Prostate gland (tissue), 2 donors: ENCODE results near the gene TYMS. TPM values are rescaled to one million over a fixed set of nuclear protein-coding genes. Genes with fewer than 3 reads are reported as not detected.

Experiments used
- DNase-seq: peaks from one replicate; pipeline ENCODE4 v3.0.0-alpha.2; 2019; ENCODE audit warnings: low spot score
- H3K27ac ChIP-seq, 2 donors: fragments of 200-600 bp; sonication (generic); 2 replicates each; pipeline ENCODE4 v1.5.1; 2017 to 2019
- H3K27me3 ChIP-seq: fragments of 200-600 bp; sonication (generic); replicated peaks from 2 replicates; pipeline ENCODE4 v1.5.1; 2019; ENCODE audit not compliant: insufficient read depth
- H3K36me3 ChIP-seq, 2 donors: fragments of 200-600 bp; sonication (generic); 1 replicate in 1 of 2; 2 replicates in 1 of 2; pipeline versions ENCODE4 v1.5.1 to v1.8.1; 2017 to 2019
- H3K4me1 ChIP-seq: fragments of 200-600 bp; sonication (generic); replicated peaks from 2 replicates; pipeline ENCODE4 v1.5.1; 2019
- H3K4me3 ChIP-seq, 2 donors: fragments of 200-600 bp; sonication (generic); 2 replicates each; pipeline ENCODE4 v1.5.1; 2017 to 2019
- H3K9me3 ChIP-seq: fragments of 200-600 bp; sonication (generic); 2 replicates; pipeline ENCODE4 v1.5.1; 2017
- CTCF ChIP-seq, 4 experiments: fragments of 200-600 bp in 2 of 4; fragments of 450-650 bp in 2 of 4; sonication (generic) in 2 of 4; IDR thresholded peaks; 1 replicate in 3 of 4; 2 replicates in 1 of 4; pipeline ENCODE4 v1.5.1; 2016 to 2019; ENCODE audit warnings: antibody characterized with exemption in 4 of 4, mild to moderate bottlenecking in 2 of 4, moderate library complexity in 2 of 4
- POLR2A ChIP-seq: fragments of 450-650 bp; IDR thresholded peaks from one replicate; pipeline ENCODE4 v1.6.1; 2016; ENCODE audit warnings: antibody characterized with exemption, mild to moderate bottlenecking
- POLR2AphosphoS5 ChIP-seq: sonication (generic); formaldehyde crosslinking; IDR thresholded peaks from one replicate; pipeline ENCODE4 v1.6.1; 2017; ENCODE audit warnings: antibody characterized with exemption
- WGBS: methylation state at CpG from one replicate; pipeline ENCODE4 v1.1.5; 2018; 5-methylcytosine and 5-hydroxymethylcytosine counted together
- intact Hi-C: fragments of 100-400 bp; cut with DNase I; formaldehyde crosslinking; loops from one replicate; pipeline ENCODE4 v1.14.2; 2022
- total RNA-seq, 2 donors: library from RNA; depleted of rRNA; stranded (reverse); fragments of >200 nt; gene quantifications; one replicate each; pipeline ENCODE4 v1.1.0, GENCODE V29; 2016

TYMS gene
- total RNA-seq, 2 donors from 2014 or later, result 8.2 to 9.6 TPM

GRCh38 chr18:652131-652530 is 5.3 kb upstream of the TYMS start:
- Histone ChIP-seq H3K36me3 (no peaks in the 10 kb centered on the region), H3K9me3 (no peaks in the 10 kb centered on the region), H3K4me1 (no peaks in the 10 kb centered on the region), H3K27ac (no peak overlapping the region), H3K4me3 (no peak overlapping the region), H3K27me3 (no peaks in the 10 kb centered on the region)
- intact Hi-C loops, result no loop called here
- DNase-seq, result no peak
- 72% methylated on average over 4 of the region's 4 CpGs for WGBS
- no peak for TF ChIP-seq CTCF (IDR thresholded peaks at IDR 0.05)
- no peak for TF ChIP-seq POLR2A
- TF ChIP-seq POLR2AphosphoS5, result no peak

GRCh38 chr18:653512-653911 is 3.9 kb upstream of the TYMS start:
- no peak overlapping the region for H3K27ac ChIP-seq
- H3K36me3 ChIP-seq, result no peaks in the 10 kb centered on the region
- TF ChIP-seq CTCF (IDR thresholded peaks at IDR 0.05) (no peak), POLR2A (no peak), POLR2AphosphoS5 (no peak)
- no peak for DNase-seq
- WGBS, result 96% methylated on average over 2 of the region's 2 CpGs
- intact Hi-C loops, result no loop called here
- H3K4me1 ChIP-seq, result no peaks in the 10 kb centered on the region
- no peaks in the 10 kb centered on the region for H3K9me3 ChIP-seq
- no peak overlapping the region for H3K4me3 ChIP-seq
- no peaks in the 10 kb centered on the region for H3K27me3 ChIP-seq

GRCh38 chr18:654601-655000 is 2.9 kb upstream of the TYMS start:
- H3K9me3 ChIP-seq, result no peaks in the 10 kb centered on the region
- DNase-seq, result no peak
- no peaks in the 10 kb centered on the region for H3K4me1 ChIP-seq
- no peak overlapping the region for H3K27ac ChIP-seq
- H3K36me3 ChIP-seq, result no peaks in the 10 kb centered on the region
- no peak overlapping the region for H3K4me3 ChIP-seq
- TF ChIP-seq CTCF (IDR thresholded peaks at IDR 0.05), result no peak
- TF ChIP-seq POLR2A, result no peak
- TF ChIP-seq POLR2AphosphoS5, result no peak
- intact Hi-C loops, result no loop called here
- 98% methylated on average over 4 of the region's 4 CpGs for WGBS
- no peaks in the 10 kb centered on the region for H3K27me3 ChIP-seq

- H3K4me1 ChIP-seq, result no peaks in the 10 kb centered on the region
- no peaks in the 10 kb centered on the region for H3K27me3 ChIP-seq
- TF ChIP-seq CTCF (IDR thresholded peaks at IDR 0.05) (no peak), POLR2AphosphoS5 (no peak), POLR2A (no peak)
- H3K36me3 ChIP-seq, result no peaks in the 10 kb centered on the region
- no peaks in the 10 kb centered on the region for H3K9me3 ChIP-seq
- WGBS, result 87% methylated on average over 6 of the region's 6 CpGs
- H3K27ac ChIP-seq, result no peak overlapping the region
- no peak for DNase-seq
- H3K4me3 ChIP-seq, result no peak overlapping the region
- intact Hi-C loops, result loop anchor here (5.0 kb wide), 1 partner anchor 57 kb away; the partner anchor contains the start of gene ENOSF1
Observed at GRCh38 chr18:655445-655844, 2.0 kb upstream of the TYMS start.

GRCh38 chr18:658001-658946 is 821 bp downstream of the TYMS start:
- TF ChIP-seq POLR2AphosphoS5, result peak; percentile 31
- peak; percentile 60 for TF ChIP-seq POLR2A
- no peak for TF ChIP-seq CTCF (IDR thresholded peaks at IDR 0.05)
- WGBS, result 3% methylated on average over 58 of the region's 72 CpGs
- peak; percentile 82 for DNase-seq
- no peaks in the 10 kb centered on the region for H3K9me3 ChIP-seq
- H3K27ac ChIP-seq, result peak overlapping the region; percentile 27 to 64
- no peaks in the 10 kb centered on the region for H3K27me3 ChIP-seq
- peak overlapping the region; percentile 55 to 59 for H3K4me3 ChIP-seq
- H3K36me3 ChIP-seq, result no peaks in the 10 kb centered on the region
- no peaks in the 10 kb centered on the region for H3K4me1 ChIP-seq
- intact Hi-C loops, result loop anchor here (5.0 kb wide), 1 partner anchor 54 kb away; the partner anchor contains the start of gene ENOSF1
